AG09309 (cell line): Measurements from ENCODE around the gene DNAH3.
"Not testable (repeated sequence)": the region's sequence is repeated elsewhere in the genome, so short reads cannot be mapped to it uniquely, and the experiment has no call there.

Experiments
- DNase-seq: peaks from one replicate; pipeline ENCODE4 v3.0.0-alpha.2; 2010; ENCODE audit warnings: low read depth
- H3K4me3 ChIP-seq: 2 replicates; pipeline ENCODE4 v1.5.1; 2011; ENCODE audit warnings: mild to moderate bottlenecking, low read depth, low read length, moderate library complexity; ENCODE audit not compliant: control insufficient read depth
- CTCF ChIP-seq: IDR thresholded peaks from 2 replicates; pipeline ENCODE4 v1.5.1; 2011; ENCODE audit warnings: mild to moderate bottlenecking, low read depth, low read length, inconsistent platforms; ENCODE audit not compliant: insufficient read depth, control insufficient read depth; ENCODE audit errors: missing control alignments

Gene DNAH3

GRCh38 chr16:21097151-21097550, 53.5 kb downstream of the DNAH3 start:
- TF ChIP-seq CTCF: no peak
- no peak overlapping the region for H3K4me3 ChIP-seq
- no peak for DNase-seq

GRCh38 chr16:21094719-21095118, 55.9 kb downstream of the DNAH3 start:
- DNase-seq, H3K4me3 ChIP-seq: not testable (repeated sequence)

DNA sequence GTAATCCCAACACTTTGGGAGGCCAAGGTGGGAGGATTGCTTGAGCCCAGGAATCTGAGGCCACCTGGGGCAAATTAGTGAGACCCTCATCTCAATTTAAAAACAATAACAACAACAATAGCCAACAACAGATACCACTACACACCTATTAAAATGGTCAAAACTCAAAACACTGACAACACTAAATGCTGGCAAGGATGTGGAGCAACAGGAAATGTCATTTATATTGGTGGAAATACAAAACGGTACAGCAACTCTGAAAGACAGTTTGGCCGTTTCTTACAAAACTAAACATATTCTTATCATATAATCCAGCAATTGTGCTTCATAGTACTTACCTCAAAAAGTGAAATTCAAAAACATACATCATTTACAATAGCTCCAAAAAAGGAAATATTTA, 57.7 kb downstream of the DNAH3 start:
- no peak overlapping the region for H3K4me3 ChIP-seq
- no peak for DNase-seq
- no peak for TF ChIP-seq CTCF

DNA sequence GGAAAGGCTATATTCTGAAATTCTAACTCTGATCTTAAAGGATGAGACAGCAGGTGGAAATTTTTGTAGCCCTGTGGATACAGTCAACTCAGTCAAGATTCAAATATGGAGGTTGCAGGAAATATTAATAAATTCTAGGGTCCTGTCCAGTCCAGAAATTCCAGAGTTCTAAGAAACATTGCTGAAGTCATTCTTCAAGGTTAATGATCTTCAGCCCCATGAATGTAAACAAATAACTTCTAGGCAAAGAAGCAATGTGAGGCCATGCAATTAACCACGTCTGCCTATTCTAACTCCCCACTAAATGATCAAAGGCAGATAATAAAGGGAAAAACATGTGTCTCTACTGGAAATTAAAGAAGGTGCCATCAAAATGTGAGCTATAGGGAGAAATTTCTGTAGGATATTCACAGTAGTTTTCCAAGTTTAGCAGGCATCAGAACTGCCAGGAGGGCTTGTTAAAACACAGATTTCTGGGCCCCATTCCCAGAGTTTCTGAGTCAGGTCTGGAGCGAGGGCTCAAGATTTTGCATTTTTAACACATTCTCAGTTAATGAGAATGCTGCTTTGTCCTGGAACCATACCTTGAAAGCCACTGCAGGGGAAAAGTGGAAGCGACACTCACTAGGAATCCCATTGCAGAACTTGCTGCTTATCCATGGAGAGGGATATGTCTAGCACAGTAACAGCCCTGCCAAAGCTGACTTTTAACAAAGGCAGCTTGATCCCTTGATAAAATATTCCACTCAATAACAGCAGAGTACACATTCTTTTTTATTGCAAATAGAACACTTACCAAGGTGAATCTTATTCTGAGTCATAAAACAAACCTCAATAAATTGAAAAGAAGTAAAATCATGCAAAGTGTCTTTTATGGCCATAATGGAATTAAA, 61.8 kb downstream of the DNAH3 start:
- no peak for TF ChIP-seq CTCF
- no peak for DNase-seq
- H3K4me3 ChIP-seq: no peak overlapping the region

DNA sequence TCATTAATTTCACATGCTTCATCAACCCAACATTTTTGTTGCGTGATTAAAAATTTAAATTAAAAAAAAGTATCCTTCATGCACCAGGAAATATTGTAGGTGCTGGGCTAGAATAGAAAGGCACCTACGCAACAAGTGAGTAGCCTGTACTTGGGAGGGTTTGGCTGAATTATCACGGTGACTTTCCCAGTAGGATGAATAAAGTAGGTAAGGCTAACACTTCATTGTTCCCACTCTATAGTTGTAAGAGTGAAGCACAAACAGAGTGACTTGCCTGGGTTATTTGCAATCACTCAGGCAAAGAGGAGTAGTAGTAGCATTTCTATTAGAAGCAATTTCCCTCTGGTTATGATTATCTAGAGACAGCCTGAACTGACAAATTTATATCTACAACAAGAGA, 62.5 kb downstream of the DNAH3 start:
- no peak for TF ChIP-seq CTCF

DNA sequence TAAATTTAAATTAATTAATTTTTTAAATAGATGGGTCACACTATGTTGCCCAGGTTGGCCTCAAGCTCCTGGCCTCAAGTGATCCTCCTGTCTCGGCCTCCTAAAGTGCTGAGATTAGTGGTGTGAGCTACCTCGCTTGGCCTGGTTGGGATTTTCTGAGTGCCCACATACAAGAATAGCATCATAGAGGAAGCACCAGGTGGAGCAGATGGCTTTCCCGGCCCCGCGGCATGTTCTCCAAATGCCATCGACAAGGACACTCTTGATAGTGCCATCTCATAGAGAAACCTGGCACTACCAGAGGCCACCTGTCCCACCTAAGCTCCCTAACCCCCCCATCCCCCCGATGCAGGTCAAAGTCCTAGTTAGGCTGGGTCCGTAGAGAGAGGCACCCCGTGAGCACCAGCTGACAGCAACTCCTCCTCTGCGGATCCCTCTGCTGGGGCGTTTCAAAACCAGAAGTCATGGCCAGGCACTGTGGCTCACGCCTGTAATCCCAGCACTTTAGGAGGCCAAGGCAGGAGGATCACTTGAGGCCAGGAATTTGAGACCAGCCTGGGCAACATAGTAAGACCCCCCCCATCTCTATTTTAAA, 65.9 kb downstream of the DNAH3 start:
- DNase-seq: no peak
- no peak for TF ChIP-seq CTCF
- H3K4me3 ChIP-seq: no peak overlapping the region

More for the DNA sequence above, 62.5 kb downstream of the DNAH3 start:
- no peak for DNase-seq
- H3K4me3 ChIP-seq: no peak overlapping the region

DNA sequence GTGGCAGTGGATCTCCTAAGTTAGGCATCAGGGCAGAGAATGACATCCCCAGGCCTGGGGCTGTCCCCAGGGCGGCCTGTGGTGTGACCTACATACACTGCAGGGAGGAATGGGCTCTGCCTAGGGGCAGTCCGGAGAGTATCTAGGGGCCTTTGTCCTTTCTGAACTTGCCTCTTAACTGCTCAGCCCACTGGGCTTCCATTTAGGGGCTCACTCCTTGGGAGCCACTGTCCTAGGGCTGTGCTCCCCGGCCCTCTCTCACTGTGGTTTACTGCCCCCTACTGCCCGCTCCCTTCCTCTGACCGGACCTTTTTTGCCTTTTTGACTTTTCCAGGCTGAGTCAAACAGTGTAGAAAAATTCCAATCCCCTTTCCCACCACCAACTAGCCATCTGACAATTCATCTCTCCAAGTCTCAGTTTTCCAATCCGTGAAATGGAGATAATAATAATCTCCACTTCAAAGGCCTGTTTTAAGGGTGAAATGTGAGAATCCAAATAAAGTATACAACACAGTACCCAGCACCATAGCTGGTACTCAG, 66.8 kb downstream of the DNAH3 start:
- peak; percentile 77 for TF ChIP-seq CTCF
- no peak for DNase-seq
- H3K4me3 ChIP-seq: no peak overlapping the region
